ENCODE measurements around the gene ALOX5AP.

- no peak for TF ChIP-seq POLR2A (IDR thresholded peaks at IDR 0.05)
- no peak for TF ChIP-seq CTCF (IDR thresholded peaks at IDR 0.05)
These were observed 30.9 kb downstream of the ALOX5AP start for GRCh38 chr13:30766231-30766630.
